ENCODE results near the gene EIF3I.

DNA sequence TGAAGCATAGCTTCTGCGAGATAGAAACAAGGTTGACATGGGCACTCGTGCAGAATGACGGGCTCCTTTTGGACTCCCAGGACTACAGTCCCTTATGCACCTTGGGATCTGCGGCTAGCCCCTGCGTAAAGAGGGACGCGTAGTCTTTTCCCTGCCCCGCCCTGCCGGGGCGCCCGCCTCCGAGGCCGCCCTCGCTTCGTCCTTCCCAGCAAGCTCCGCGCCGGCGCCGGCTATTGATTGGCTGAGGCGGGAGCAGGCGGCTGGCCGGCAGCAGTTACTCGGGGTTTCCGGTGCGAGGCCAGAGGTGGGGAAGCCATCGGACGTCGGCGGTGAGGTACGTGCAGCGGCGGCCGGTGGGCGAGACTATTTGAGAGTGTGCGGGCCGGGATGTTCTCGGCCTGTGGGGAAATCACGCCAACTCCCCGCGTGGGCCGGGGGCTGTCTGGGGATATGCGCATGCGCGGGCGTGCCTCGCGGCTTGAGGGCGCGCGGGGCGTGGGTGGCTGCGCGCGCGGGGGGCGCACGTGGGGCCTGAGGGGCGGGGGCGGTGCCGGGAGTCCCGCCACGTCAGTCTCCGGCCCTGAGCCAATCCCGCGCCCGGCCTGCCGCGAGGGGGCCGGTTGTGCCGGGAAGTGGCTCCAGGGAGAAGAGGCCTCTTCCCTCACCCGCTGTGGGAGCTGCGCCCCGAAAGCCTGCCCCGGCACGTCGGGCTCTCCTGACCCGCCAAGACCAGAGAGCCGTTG is 42.6 kb upstream of the EIF3I start, which contains the start of gene TXLNA:
- TF ChIP-seq TAF1 (IDR thresholded peaks at IDR 0.05; ENCODE audit: borderline replicate concordance, low read depth, low read length) = peak; percentile 28; the same call in 1 of the 2 replicates
- TF ChIP-seq POLR2A (IDR thresholded peaks at IDR 0.05; ENCODE audit: low read depth, low read length) = peak; percentile 96
- TF ChIP-seq POLR2AphosphoS5 (IDR thresholded peaks at IDR 0.05; ENCODE audit: low read depth, low read length) = peak; percentile 90

Data from GM12892 (cell line).